ENCODE measurements around the gene GATB. TPM values are rescaled to one million over a fixed set of nuclear protein-coding genes. Genes with fewer than 3 reads are reported as not detected.

GATB gene
- total RNA-seq, 1 donor from 2014 or later = 18.0 TPM

DNA sequence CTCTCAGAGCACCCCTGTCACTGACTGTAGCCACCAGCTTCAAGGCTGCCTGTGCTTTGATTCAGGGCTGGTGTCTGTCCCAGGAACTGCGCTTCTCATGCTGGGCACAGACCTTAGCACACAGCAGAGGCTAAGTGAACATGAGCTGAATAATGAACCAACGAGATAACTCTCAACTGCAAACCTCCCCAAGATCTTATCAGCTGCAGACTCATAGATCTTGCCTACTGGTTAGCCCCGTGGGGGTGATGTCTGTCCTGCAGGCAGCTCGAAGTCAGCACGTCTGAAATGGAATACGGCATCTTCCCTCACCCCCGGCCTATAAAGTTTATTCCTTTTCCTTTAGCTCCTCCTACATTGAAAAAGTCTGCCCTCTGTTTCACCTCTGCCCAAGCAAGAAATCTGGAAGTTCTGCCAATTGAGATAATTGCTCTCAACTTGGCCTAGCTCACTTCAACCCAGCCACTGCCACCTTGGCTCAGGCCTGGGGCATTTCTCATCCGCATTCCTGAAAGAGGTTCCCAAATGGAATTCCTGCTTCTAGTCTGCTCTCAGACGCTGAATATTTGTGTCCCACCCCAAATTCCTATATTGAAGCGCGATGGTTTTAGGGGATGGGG lies 73.7 kb downstream of the GATB start:
- H3K27ac Mint-ChIP-seq (ENCODE audit: unreplicated experiment) = no peak overlapping the region

DNA sequence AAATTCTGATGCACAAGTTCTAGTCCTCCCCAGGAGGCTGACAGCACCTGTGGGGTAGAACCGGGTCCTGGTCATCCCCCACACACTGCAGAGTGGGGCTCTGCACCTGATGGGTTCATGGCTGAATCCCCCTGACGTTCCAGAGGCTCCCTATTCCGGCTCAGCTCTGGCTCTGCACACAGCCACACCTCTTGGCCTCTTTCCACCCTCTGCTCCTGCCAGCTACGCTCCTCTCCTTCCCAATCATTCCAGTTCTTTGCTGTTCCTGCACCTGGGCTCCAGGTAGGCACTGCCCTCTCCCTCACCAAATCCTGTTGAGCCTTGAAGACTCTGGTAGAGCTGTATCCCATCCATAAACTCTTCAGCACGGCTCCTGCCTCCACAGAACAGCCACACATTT lies 75.5 kb downstream of the GATB start:
- H3K9me3 Mint-ChIP-seq (ENCODE audit: unreplicated experiment) = no peaks in the 10 kb centered on the region
- no peak for DNase-seq (ENCODE audit: extremely low spot score, unreplicated experiment)
- H3K36me3 Mint-ChIP-seq (ENCODE audit: unreplicated experiment) = peaks cover 13% of the 10 kb centered on the region
- peaks cover 8% of the 10 kb centered on the region for H3K4me1 Mint-ChIP-seq (ENCODE audit: unreplicated experiment)
- H3K4me3 Mint-ChIP-seq (ENCODE audit: unreplicated experiment) = no peak overlapping the region
- TF ChIP-seq, protein P1, sequence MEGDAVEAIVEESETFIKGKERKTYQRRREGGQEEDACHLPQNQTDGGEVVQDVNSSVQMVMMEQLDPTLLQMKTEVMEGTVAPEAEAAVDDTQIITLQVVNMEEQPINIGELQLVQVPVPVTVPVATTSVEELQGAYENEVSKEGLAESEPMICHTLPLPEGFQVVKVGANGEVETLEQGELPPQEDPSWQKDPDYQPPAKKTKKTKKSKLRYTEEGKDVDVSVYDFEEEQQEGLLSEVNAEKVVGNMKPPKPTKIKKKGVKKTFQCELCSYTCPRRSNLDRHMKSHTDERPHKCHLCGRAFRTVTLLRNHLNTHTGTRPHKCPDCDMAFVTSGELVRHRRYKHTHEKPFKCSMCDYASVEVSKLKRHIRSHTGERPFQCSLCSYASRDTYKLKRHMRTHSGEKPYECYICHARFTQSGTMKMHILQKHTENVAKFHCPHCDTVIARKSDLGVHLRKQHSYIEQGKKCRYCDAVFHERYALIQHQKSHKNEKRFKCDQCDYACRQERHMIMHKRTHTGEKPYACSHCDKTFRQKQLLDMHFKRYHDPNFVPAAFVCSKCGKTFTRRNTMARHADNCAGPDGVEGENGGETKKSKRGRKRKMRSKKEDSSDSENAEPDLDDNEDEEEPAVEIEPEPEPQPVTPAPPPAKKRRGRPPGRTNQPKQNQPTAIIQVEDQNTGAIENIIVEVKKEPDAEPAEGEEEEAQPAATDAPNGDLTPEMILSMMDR (IDR thresholded peaks at IDR 0.05) = no peak
- no peaks in the 10 kb centered on the region for H3K27me3 Mint-ChIP-seq (ENCODE audit: unreplicated experiment)
- no peak overlapping the region for H3K27ac Mint-ChIP-seq (ENCODE audit: unreplicated experiment)

More for the DNA sequence above, 73.7 kb downstream of the GATB start:
- Mint-ChIP-seq H3K4me1 (ENCODE audit: unreplicated experiment) (peaks cover 8% of the 10 kb centered on the region), H3K36me3 (ENCODE audit: unreplicated experiment) (peaks cover 13% of the 10 kb centered on the region), H3K27me3 (ENCODE audit: unreplicated experiment) (no peaks in the 10 kb centered on the region), H3K9me3 (ENCODE audit: unreplicated experiment) (no peaks in the 10 kb centered on the region), H3K4me3 (ENCODE audit: unreplicated experiment) (no peak overlapping the region)
- TF ChIP-seq, protein P1 (IDR thresholded peaks at IDR 0.05) = no peak
- no peak for DNase-seq (ENCODE audit: extremely low spot score, unreplicated experiment)

DNA sequence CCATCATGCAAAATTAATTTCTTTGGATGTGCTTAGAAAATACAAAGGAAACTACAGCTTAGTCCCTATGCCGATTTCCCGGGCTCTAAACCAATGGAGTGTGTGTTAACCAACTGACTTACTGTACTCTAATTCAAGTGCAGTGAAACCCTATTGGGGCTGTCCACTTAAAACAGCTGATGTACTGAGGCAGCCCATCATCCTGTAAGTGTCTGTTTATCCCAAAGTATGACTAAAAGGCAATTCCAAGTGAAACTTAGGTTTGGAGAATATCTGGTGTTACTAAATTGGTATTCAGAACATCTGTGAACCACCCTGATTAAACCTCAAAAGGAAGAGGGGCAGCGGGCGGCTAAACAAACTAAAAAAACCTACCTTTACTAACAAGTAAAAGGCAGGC lies 79.7 kb downstream of the GATB start:
- no peaks in the 10 kb centered on the region for H3K9me3 Mint-ChIP-seq (ENCODE audit: unreplicated experiment)
- H3K36me3 Mint-ChIP-seq (ENCODE audit: unreplicated experiment) = peaks cover 11% of the 10 kb centered on the region
- no peaks in the 10 kb centered on the region for H3K27me3 Mint-ChIP-seq (ENCODE audit: unreplicated experiment)
- H3K4me3 Mint-ChIP-seq (ENCODE audit: unreplicated experiment) = no peak overlapping the region
- no peaks in the 10 kb centered on the region for H3K4me1 Mint-ChIP-seq (ENCODE audit: unreplicated experiment)
- DNase-seq (ENCODE audit: extremely low spot score, unreplicated experiment) = no peak
- no peak overlapping the region for H3K27ac Mint-ChIP-seq (ENCODE audit: unreplicated experiment)
- TF ChIP-seq, protein P1 (IDR thresholded peaks at IDR 0.05) = no peak

DNA sequence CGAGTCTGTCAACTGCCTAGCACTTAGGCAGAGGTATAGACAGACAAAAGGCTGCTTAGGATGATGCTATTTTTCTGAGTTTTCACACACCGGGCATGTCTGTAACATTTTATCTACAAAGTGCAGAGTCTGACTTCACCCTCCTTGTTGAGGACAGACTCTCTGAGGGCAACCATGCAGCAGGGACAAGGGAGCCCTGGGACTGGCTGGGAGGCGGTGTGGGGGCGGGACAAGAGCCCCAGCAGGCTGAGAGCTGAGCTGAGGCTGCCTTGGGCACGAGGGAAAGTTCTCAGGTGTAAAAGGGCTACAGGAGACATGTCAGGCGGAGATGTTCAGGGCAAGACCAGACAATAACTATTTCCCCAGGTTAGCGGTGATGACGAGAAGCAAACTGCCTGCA lies 81.6 kb downstream of the GATB start:
- H3K27ac Mint-ChIP-seq (ENCODE audit: unreplicated experiment) = no peak overlapping the region
- no peak overlapping the region for H3K4me3 Mint-ChIP-seq (ENCODE audit: unreplicated experiment)
- H3K9me3 Mint-ChIP-seq (ENCODE audit: unreplicated experiment) = no peaks in the 10 kb centered on the region
- H3K36me3 Mint-ChIP-seq (ENCODE audit: unreplicated experiment) = peaks cover 8% of the 10 kb centered on the region
- DNase-seq (ENCODE audit: extremely low spot score, unreplicated experiment) = no peak
- H3K4me1 Mint-ChIP-seq (ENCODE audit: unreplicated experiment) = peaks cover 2% of the 10 kb centered on the region
- TF ChIP-seq, protein P1 (IDR thresholded peaks at IDR 0.05) = no peak
- H3K27me3 Mint-ChIP-seq (ENCODE audit: unreplicated experiment) = no peaks in the 10 kb centered on the region

DNA sequence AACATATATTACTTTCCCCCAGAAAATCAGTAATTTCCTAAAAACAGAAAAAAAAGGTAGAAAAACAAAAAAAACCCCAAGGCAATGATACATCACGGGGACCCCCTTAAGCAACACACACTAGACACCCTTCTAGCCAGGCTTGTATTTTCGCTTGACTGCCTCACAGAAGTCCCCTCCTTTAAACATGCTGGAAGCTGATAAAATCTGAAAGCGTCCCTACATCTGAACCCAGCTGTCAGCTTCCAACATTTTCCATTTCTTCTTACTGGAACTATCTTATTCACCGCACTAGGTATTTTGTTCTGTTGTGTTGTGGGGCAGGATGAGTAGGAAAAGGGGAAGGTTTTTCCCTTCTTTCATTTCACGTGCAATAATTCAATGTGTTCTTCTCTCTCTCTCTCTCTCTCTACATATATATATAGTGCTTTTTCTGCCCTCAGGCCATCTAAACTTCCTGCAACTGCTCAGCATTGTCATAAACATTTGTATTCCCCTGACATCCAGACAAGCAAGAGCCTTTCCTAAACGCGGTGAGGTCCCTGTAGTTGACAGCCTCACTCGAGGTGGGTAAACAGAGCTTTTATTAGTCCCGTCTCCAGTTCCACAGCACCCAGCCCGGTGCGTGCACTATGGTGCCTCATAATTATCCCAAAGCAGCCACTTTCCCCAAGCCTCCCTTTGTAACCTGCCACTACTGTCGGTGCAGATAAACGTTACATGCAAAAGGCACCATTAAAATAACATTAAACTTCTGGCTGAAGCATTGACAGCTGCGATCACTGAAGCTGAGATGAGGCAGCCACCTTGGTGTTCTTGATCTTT lies 82.5 kb downstream of the GATB start:
- Mint-ChIP-seq H3K36me3 (ENCODE audit: unreplicated experiment) (peaks cover 10% of the 10 kb centered on the region), H3K27ac (ENCODE audit: unreplicated experiment) (no peak overlapping the region), H3K4me3 (ENCODE audit: unreplicated experiment) (no peak overlapping the region), H3K4me1 (ENCODE audit: unreplicated experiment) (peaks cover 2% of the 10 kb centered on the region), H3K27me3 (ENCODE audit: unreplicated experiment) (no peaks in the 10 kb centered on the region), H3K9me3 (ENCODE audit: unreplicated experiment) (no peaks in the 10 kb centered on the region)
- TF ChIP-seq, protein P1 (IDR thresholded peaks at IDR 0.05) = no peak
- no peak for DNase-seq (ENCODE audit: extremely low spot score, unreplicated experiment)
